Measurements from ENCODE around the gene RAB3GAP2.
"Not testable (repeated sequence)": the region's sequence is repeated elsewhere in the genome, so short reads cannot be mapped to it uniquely, and the experiment has no call there.

RAB3GAP2 gene

DNA sequence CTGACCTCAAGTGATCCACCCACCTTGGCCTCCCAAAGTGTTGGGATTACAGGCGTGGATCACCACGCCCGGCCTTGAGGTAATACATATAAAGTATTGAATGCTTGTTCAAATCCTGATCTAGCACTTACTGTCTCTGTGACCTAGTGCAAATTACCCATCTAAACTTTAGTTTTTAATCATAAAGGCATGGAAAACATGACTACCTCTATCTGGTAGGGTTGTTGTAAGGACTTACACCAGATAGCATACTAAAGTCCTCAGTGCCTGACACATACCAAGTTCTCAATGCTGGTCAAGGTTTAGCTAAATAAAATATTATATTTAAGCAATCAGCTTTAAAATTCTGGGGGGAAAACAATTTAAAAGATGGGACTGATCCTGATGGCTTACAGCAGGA lies 38.3 kb downstream of the RAB3GAP2 start:
- no peak for DNase-seq

DNA sequence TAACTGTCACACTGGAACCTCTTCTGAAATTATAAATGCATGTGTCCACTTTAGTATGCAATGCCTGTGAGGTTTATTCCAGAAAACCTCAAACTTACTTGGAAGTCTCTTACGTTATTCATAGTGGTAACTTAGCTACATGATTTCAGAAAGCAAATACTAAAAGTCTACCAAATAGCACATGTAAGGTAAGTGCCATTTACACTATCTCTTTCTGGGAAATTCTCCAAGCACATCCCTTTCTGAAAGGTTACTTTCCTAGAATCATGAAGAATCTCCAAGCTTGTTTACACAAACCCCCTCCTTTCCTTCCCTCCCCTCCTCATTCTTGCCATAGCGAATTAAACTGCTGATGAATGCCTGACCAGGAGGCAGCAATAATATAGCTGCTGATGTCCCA lies 42.5 kb downstream of the RAB3GAP2 start:
- no peak for DNase-seq

DNA sequence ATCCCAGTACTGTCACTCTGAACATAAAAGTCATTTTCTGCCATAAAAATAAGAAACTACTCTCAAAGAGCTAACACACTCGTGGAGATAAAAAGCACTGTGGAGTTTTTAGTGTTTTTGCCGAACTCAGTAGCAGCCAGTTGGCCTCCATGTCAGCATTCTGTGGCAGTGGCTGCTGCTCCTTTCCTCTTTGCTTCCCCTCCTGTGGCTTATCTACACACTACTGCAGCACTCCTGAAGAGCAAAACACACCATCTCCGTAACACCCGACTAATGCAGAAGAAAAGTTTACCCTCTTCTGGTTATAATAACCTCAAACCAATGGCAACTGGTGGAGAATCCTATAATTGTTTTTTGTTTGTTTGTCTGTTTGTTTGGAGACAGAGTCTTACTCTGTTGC lies 44.9 kb downstream of the RAB3GAP2 start:
- no peak for DNase-seq

DNA sequence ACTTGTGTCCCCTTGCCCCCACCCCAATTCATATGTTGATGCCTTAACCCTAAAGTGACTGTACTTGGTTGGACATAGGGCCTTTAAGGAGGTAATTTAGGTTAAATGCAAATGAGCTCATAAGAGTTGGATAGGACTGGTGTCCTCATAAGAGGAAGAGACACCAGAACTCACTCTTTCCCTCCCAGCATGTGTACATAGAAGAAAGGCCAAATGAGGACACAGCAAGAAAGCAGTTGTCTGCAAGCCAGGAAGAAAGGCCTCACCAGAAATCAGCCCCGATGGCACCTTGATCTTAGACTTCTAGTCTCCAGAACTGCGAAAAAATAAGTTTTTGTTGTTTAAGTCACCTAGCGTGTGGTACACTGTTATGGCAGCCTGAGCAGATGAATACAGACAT lies 45.5 kb downstream of the RAB3GAP2 start:
- DNase-seq, result no peak

DNA sequence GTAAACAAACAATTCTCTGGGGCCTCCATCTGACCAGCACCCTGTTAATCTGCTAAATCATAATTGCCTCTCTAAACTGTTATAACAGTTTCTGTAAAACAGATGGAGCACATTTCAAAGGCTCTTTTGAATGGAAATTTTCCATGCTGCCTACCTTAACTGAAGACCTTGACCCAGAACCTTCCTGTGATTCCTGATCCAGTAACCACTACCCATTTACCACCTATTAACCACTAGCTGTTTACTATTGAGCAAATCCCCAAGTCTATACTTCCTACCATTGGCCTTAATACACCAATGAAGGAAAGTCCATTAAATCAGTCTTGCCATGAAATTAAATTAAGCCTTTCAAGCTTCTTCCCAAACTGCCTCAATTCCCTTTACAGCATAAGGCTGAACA lies 46.3 kb downstream of the RAB3GAP2 start:
- no peak for DNase-seq

DNA sequence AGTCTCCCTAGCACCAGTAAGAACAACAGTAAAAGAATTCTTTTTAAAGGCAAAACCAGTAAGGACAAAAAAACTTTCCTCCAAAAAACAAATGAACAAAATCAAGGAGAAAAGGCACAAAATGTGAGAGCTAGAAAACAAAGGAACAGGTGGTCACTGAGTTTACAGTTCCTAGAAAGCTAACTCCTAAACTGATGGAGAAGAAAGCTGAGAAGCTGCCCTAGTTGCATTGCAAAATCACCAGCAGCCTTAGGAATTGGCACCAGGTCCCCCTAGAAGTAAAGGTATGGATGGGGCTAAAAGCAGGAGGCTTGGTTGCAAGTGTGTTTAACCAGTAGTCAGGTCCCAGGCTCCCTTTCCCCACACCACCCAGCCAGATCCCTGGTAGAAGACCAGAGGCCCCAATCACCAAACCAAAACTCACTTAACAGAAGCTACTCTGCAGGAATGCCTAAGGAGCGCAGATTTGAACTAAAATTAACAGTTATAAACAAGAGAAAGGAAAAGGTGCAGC lies 47.6 kb downstream of the RAB3GAP2 start:
- DNase-seq, result no peak

DNA sequence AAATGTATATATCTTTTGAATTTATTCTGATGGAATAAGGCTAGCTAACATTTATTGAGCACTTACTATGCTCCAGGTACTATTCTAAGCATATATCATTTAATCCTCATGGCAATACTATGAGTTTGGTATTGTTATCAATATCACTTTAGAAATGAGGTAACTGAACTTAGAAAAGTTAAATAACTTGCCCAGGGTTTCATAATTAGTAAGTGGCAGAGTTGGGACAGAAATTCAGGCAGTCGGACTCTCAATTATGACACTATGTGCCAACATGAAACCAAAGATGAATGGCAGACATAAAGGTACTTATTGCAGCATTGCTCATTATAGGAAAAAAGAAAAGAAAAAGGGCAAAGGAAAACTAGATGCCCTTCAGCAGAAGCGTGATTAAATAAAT lies 48.2 kb downstream of the RAB3GAP2 start:
- no peak for DNase-seq

DNA sequence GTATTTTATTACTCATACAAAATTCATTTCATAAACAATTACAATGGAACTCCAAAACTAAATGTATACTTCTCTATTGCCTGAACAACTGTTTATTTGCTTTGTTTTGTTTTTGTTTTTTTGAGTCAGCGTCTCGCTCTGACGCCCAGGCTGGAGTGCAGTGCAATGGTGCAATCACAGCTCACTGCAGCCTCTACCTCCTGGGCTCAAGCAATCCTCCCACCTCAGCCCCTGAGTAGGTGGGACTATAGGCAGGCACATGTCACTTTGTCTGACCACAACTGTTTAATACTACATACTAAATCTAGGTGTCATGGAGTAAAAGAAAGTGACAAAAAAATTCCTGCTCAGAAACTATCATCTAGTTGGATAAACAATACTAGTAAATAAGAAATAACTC lies 49.3 kb downstream of the RAB3GAP2 start:
- DNase-seq, result no peak

DNA sequence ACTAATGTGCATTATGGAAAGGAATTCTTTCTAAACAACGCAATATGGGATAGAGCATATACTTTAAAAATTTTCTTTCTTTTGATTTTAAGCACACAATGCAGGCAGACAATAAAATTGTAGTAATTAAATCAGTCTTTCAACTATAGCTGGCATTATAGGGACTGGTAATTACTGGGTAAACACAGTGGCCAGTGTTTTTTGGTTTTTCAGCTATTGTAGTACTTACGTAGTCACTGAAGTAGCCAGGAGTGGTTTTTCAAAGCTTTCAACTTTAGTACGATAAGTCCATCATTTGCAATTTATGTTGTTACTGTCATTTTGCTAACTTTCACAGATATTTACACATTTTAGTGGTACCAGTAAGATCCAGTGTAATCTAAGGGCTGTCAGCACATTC lies 50.6 kb downstream of the RAB3GAP2 start:
- no peak for DNase-seq

DNA sequence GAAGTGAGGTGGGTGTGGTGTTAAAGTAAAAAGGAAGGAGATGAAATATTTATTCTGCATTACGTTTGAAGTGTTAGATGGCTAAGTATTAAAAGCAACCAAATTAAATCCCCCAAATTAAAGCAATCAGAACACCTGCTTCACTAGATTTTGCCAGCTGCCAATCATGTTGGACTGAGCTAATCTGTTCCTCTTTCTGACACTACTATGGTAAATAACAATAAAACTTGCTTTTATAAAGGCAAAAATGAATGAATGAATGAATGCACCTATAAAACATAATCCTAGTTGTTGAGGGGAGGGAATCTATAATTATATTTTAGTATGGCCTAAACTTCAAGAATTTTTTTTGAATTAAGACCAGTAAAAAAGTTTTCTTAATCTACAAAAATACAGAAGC lies 51.0 kb downstream of the RAB3GAP2 start:
- no peak for DNase-seq

DNA sequence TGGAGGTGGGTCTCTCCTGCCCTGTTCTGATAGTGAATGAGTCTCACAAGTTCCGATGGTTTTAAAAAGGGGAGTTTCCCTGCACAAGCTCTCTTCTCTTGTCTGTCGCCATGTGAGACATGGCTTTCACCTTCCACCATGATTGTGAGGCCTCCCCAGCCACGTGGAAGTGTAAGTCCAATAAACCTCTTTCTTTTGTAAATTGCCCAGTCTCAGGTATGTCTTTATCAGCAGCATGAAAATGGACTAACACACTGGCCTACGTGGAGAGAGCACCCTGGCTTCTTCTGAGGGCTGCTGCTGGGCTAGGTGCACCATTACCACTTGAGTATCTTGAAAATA lies 51.6 kb downstream of the RAB3GAP2 start:
- DNase-seq, result not testable (repeated sequence)

DNA sequence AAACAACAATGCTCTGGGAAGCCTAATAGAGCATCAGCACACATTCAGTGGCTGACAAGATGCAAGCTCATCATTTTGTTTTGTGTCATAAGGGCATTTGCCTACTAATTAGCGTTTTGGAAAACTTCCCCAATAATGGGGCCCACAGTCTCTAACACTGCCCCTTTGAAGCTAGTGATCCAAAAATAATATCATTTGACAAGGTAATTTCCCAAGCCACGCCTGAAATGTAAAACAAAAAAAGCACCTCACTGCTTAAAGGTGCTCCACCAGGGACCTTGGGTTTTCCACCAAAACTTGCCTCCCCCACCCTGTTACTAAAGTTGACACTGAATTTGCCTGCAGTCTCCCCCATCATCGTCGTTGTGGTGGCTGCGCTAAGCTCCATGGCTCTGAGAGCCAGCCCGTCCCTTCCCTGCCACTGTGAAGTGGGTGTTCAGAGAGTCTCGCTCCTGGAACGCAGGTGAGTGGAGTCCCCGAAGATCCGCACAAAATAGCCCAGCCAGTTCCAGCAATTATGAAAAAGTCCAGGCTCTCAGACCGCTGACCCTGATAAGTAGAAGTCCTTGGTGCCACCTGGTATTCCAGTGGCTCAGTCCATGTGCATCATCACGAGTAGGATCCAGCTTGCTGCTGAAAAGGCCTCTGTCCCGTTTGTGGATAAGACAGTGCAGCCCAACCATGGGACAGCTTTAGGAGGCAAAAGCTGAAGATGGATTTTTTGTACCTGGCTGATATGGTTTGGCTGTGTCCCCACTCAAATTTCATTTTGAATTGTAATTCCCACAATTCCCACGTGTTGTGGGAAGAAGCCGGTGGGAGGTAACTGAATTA lies 52.2 kb downstream of the RAB3GAP2 start:
- no peak for DNase-seq

DNA sequence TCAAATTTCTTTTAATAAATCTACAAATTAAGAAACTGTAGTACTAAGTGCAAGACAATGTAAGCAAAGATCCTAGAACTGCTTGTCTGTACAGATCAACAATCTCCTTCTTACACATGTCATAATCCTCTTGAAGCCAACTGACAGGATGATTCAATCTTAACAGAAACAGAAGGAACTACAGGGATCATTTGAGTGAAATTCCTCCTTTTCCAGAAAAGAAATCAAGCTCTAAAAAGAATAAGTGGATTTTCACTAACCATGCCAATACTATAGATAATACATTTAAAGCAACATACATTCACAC lies 53.2 kb downstream of the RAB3GAP2 start:
- peak; percentile 47 for DNase-seq

DNA sequence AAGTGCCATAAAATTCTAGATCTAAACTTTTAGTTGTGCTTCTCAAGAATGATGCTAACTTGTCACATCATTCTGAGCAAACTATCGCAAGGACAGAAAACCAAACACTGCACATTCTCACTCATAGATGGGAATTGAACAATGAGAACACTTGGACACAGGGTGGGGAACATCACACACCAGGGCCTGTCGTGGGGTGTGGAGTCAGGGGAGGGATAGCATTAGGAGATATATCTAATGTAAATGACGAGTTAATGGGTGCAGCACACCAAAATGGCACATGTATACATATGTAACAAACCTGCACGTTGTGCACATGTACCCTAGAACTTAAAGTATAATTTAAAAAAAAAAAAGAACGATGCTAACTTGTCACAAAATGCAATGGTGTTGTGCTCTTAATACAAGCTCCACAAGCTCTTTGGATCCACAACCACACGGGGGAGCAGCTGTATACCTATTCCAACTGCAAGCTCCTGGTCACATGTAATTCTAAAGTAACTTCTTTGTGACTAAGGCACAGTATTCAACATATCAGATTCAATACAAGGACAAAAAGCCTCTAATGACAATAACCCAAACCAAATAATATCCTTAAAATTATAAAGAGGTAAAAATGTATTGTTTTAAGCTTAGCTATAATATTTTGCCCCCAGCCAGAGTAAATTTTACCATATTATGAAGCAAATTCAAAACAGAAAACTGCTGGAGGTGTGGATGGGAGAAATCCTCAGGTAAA lies 53.7 kb downstream of the RAB3GAP2 start:
- peak; percentile 87 for DNase-seq

DNA sequence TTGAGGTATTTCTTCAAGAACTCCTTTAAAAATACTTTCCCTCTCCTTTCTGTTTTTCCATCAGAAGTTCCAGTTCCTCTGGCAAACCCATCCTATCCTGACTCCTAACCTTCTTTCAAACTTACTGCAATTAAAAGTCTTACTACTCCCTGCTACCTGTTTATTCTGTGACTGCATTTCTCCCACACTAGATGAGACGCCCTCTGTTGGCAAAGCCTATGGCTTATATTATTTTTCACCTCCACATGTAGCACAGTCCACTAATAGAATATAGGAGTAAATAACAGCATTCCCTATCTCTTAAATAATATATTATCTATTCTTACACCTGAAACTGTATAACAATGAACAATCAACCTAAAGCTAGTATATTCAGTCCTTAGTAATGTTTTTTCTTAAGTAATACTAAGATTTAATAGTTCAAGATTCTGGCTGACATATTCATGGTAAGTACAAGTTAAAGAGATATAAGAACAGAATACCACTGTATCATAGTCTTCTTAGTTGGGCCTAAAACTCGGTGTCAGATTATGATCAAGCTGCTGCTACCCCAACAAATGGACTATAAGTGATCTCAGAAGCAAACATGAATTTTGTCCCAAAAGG lies 54.8 kb downstream of the RAB3GAP2 start:
- peak; percentile 70 for DNase-seq

DNA sequence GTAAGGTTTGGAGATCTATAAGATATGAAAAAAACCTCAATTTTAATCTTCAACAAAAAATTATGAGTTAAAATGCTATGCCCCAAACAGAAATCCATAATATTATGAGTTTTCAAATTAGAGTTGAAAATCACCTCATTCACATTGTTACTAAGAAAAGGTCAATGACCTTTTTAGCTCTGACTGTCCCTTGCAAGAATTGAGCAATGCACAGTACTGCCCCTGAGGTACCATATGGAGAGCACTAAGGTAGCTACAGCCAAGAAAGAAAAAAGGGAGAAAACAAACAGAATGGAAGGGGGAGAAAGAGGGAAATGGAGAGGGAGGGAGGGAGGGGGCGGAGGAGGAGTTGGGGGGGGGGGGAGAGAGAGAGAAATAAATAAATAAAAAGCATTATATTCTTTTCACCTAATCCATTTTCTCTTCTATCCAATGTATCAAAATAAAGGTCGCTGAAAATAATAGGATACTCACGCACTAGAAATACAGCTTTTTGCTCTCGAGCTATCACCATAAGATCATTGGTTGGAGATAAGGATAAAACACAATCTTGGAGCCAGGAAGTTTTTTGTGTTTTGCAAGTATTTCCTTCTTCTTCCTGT lies 58.8 kb downstream of the RAB3GAP2 start:
- DNase-seq, result no peak

DNA sequence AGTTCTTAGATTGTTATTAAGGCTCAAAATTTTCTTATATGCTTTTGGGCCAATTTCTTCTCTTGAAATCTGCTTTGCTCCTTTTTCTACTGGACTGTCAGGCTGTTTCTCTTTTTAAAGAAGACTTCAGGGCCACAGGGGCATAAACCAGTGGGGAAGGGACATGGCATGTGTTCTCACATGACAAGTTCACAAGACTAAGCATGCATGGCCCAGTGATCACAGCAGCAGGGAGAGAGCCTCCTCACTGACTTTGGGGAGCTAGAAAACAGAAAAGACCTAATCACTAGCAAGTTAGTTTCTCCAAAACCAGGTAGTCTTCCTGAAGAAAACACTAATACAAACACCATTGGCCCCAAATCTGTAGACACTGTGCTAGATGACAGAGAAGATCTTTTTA lies 64.8 kb downstream of the RAB3GAP2 start:
- DNase-seq, result no peak

DNA sequence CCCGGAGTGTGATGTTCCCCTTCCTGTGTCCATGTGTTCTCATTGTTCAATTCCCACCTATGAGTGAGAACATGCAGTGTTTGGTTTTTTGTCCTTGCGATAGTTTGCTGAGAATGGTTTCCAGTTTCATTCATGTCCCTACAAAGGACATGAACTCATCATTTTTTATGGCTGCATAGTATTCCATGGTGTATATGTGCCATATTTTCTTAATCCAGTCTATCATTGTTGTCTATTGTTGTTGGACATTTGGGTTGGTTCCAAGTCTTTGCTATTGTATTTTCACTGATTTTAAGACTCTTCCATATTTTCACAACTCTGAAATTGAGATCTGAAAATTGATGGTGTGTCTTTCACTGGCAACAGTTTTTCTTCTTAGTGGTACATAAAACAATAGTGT lies 67.5 kb downstream of the RAB3GAP2 start:
- DNase-seq, result not testable (repeated sequence)

DNA sequence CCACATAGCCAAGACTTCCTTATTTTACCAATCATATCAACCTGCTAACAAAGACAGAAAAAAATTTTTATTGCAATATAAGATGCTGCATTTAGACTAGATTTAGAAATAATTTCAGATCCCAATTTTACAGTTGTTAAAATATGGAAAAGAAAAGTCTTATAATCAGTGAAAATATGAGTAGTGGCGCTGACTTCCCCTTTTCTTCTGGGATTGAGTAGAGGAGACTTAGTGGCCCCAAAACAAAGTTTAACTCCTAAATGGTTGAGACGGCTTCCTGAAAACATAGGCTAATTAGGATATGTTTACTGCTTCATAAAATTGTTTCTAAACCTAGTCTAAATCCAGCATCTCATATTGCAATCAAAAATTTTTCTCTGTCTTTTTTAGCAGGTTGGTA lies 68.4 kb downstream of the RAB3GAP2 start:
- no peak for DNase-seq

DNA sequence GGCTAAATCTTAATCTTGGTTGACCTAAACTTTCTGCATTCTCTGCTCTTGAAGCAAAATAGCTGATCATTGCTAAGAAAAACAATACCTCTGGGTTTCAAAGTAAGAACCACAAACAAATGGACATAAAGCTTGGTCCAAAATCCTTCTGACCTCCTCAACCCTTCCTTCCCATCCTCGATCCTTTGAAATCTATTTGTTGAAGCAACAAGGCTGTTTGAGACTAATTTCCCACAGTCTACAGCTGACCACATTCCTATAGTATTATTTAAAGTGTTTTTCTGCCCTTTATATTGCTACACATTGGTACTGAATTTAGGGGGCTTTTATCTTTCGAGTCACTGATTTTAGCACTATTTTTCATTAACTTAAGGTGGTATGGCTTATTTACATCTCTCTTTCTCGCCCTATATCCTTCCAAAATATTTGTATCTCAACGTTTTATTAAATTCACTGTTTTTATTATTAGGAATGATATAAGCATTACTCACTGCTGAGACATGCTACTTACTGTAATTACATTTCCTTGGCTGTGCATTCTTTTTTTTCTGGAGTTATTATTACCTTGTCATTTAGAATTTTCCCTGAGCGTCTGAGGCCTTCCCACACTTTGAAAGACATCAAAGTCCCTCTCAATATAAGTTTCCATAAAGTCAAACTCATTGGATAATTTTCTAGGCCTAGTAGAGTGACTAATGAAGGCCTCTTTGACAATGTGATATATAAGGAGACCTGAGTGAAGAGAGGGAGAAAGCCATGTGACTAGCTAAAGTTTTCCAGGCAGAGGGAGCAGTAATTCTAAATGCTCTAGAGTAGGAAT lies 73.9 kb downstream of the RAB3GAP2 start:
- no peak for DNase-seq

DNA sequence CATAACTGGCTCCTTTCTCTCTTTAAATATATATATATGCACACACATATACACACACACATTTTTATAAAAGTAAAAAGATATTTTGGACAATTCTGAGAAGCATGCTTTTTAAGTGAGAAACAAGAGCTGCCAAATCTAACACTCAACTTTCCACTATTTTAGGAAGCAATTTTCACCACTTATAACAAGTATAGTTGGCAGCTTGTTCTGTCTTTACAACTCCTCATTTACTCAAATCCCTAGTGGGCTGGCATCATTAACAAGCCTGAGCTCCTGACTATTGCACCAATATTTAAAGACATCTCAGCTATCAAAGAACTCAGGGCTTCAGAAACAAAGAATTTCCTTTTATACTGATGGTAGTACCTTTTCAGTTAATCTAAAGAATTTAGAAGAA lies 76.6 kb downstream of the RAB3GAP2 start:
- DNase-seq, result no peak

DNA sequence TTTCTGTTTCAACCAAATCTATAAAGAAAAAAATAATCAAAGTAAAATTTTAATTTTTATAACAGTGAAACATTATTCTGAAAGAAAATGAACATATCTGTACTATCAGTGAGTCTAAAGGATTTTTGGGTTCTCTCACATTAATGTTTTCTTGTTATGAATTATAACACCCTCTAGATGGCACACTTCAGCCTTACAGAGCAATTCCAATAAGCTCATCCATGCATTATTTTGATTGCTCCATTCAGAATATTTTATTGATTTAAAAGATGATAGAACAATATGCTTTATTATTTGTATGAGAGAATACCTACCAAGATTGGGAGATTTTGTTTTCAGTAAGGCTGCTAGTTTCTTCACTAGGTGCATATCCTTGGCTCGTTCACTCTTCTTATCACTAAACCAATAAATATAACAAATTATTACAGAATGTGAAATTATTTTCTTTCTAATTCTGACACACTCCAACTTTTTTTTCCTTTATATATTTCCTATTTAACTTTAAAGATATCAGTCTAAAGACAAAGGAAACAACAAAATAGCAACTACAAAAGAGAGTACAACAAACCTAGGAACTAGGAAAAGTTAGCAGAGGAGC lies 82.4 kb downstream of the RAB3GAP2 start:
- peak; percentile 57 for DNase-seq
